H1 (cell line): ENCODE measurements around the gene FCER1A. TPM values are rescaled to one million over a fixed set of nuclear protein-coding genes. Genes with fewer than 3 reads are reported as not detected.

ENCODE experiments used
- BACH1 ChIP-seq: IDR thresholded peaks from 2 replicates; pipeline ENCODE4 v1.6.1; 2012; ENCODE audit warnings: low read length, improper control_type of control experiment
- CEBPB ChIP-seq: IDR thresholded peaks from 2 replicates; pipeline ENCODE4 v1.6.1; 2012; ENCODE audit warnings: low read depth, low read length
- GTF2F1 ChIP-seq: IDR thresholded peaks from 2 replicates; pipeline ENCODE4 v1.6.1; 2012; ENCODE audit warnings: low read depth, low read length, improper control_type of control experiment, borderline replicate concordance
- POU5F1 ChIP-seq: IDR thresholded peaks from 2 replicates; pipeline ENCODE4 v1.6.1; 2011; ENCODE audit warnings: low read depth, mild to moderate bottlenecking, low read length, moderate library complexity
- RBBP5 ChIP-seq: IDR thresholded peaks from 2 replicates; pipeline ENCODE4 v1.7.1; 2012; ENCODE audit warnings: low read depth, mild to moderate bottlenecking, inconsistent platforms, low read length, moderate library complexity, borderline replicate concordance
- SIX5 ChIP-seq: IDR thresholded peaks from 2 replicates; pipeline ENCODE4 v1.6.1; 2011; ENCODE audit warnings: mild to moderate bottlenecking, low read depth, low read length
- ZNF274 ChIP-seq: IDR thresholded peaks from 2 replicates; pipeline ENCODE4 v1.7.0; 2012; ENCODE audit warnings: low read length, borderline replicate concordance; ENCODE audit errors: extremely low read depth
- polyA plus RNA-seq, 7 experiments: library from polyadenylated mRNA; depleted of rRNA in 3 of 7; stranded (reverse) in 5 of 7; unstranded in 2 of 7; fragments of >200 nt in 5 of 7; fragments of 200-250 nt in 2 of 7; gene quantifications; 1 replicate in 5 of 7; 2 replicates in 1 of 7; 4 replicates in 1 of 7; pipeline versions ENCODE4 v1.2.1 to v1.2.3, GENCODE V29; 2011 to 2013; ENCODE audit warnings: missing spikeins in 2 of 7, mixed read lengths in 2 of 7
- total RNA-seq: library from RNA; stranded (reverse); fragmentation: NEBNext Ultra II Directional; extraction: Animal tissue kit (Norgen Biotek cat#: 25700); gene quantifications from 2 replicates; pipeline ENCODE4 v1.2.1, GENCODE V29; 2021

Gene FCER1A
- total and polyA plus RNA-seq, 2 of the 8 experiments (the other 6 are each of a cell fraction or from before 2014, with no cell fraction given), result not detected

GRCh38 chr1:159266832-159267231 is 35.3 kb upstream of the FCER1A start (continued):
- TF ChIP-seq ZNF274 (no peak), CEBPB (no peak), SIX5 (no peak), GTF2F1 (no peak), POU5F1 (no peak), BACH1 (no peak), RBBP5 (no peak)
